Heart left ventricle (tissue), 13 donors: ENCODE measurements around the gene C4orf46.
"Not testable (repeated sequence)": the region's sequence is repeated elsewhere in the genome, so short reads cannot be mapped to it uniquely, and the experiment has no call there.

Source experiments
- CTCF ChIP-seq, 12 donors: fragments of 200-600 bp; sonication (generic) in 4 of 12; IDR thresholded peaks; one replicate each; pipeline versions ENCODE4 v1.5.0 to v1.8.0; 2018 to 2022; ENCODE audit warnings: antibody characterized with exemption in 12 of 12, mild to moderate bottlenecking in 5 of 12
- POLR2A ChIP-seq, 2 donors: fragments of 450-650 bp; IDR thresholded peaks; one replicate each; pipeline ENCODE4 v1.6.1; 2017; ENCODE audit warnings: antibody characterized with exemption in 2 of 2, mild to moderate bottlenecking in 2 of 2, moderate library complexity in 2 of 2
- donor health status: ischemic (EF 13 %, LVEDD 7.1; RV severe dilation, severe dysfunction).
- donor health status: DM: no; HTN: yes; CAD: no.
- donor health status: DM: no; HTN: no; CAD: no.
- donor health status: ischemic (EF 25% LVEDD 6.9; RV normal size, moderate dysfunction).
- donor health status: ischemic (EF 25% LVEDD 5.7; RV mildly dilated, moderate dysfunction).
- donor health status: ischemic (EF 35%, LVEDD 5.7; RV mildly dilated, moderate dysfunction).
- donor health status: nonischemic (EF 11% LVEDD 7.7; RV severe dilation, severe dysfunction).
- donor health status: DM: yes; HTN: yes; CAD: no.
- donor health status: PGD.
- donor health status: ischemic (EF 29% LVEDD 5.4; RV normal size, mild dysfunction).
- donor health status: nonischemic (EF 23%, LVEDD 6.1; RV moderate dilation, normal function).

GRCh38 chr4:158712622-158713021, 40.9 kb upstream of the C4orf46 start:
- not testable (repeated sequence) for TF ChIP-seq POLR2A, CTCF (IDR thresholded peaks at IDR 0.05)
